OCI-LY1 (cell line): ENCODE data around the gene BYSL.

ENCODE experiments used
- CTCF ChIP-seq: fragments of 200-600 bp; sonication (generic), shearing (Covaris generic); IDR thresholded peaks from 2 replicates; pipeline ENCODE4 v1.5.1; 2017; ENCODE audit warnings: mild to moderate bottlenecking, antibody characterized with exemption, low read length, moderate library complexity, mixed read lengths
- EZH2 ChIP-seq: fragments of 200-600 bp; sonication (generic), shearing (Covaris generic); IDR thresholded peaks from 2 replicates; pipeline ENCODE4 v1.8.0; 2017; ENCODE audit warnings: borderline replicate concordance, mixed run types, mild to moderate bottlenecking, antibody characterized with exemption, low read length, moderate library complexity, mixed read lengths

GRCh38 chr6:41896281-41896680 lies 25.0 kb upstream of the BYSL start:
- TF ChIP-seq CTCF: no peak
- no peak for TF ChIP-seq EZH2
